ENCODE measurements around the gene UBAP2L.

The UBAP2L gene

GRCh38 chr1:154316704-154317103, 95.9 kb downstream of the UBAP2L start:
- Histone ChIP-seq H3K9me3 (ENCODE audit: low read length) (no peaks in the 10 kb centered on the region), H3K4me1 (ENCODE audit: insufficient read depth, low read length) (no peaks in the 10 kb centered on the region), H3K4me3 (ENCODE audit: low read depth in 1 of 2, low read length in 2 of 2) (no peak overlapping the region)

GRCh38 chr1:154318386-154318785, 97.6 kb downstream of the UBAP2L start:
- H3K9ac ChIP-seq (ENCODE audit: low read length), result no peak overlapping the region
- H3K27ac ChIP-seq (ENCODE audit: low read depth, low read length), result no peak overlapping the region
- no peaks in the 10 kb centered on the region for H3K9me3 ChIP-seq (ENCODE audit: low read length)
- no peaks in the 10 kb centered on the region for H3K27me3 ChIP-seq (ENCODE audit: control insufficient read depth in 1 of 2, insufficient read depth in 2 of 2, low read length in 2 of 2)
- no peaks in the 10 kb centered on the region for H3K36me3 ChIP-seq (ENCODE audit: insufficient read depth, low read length)
- H3K4me1 ChIP-seq (ENCODE audit: insufficient read depth, low read length), result no peaks in the 10 kb centered on the region
- no peak overlapping the region for H3K4me3 ChIP-seq (ENCODE audit: low read depth in 1 of 2, low read length in 2 of 2)

More at GRCh38 chr1:154316704-154317103, 95.9 kb downstream of the UBAP2L start:
- no peak overlapping the region for H3K9ac ChIP-seq (ENCODE audit: low read length)
- no peaks in the 10 kb centered on the region for H3K27me3 ChIP-seq (ENCODE audit: control insufficient read depth in 1 of 2, insufficient read depth in 2 of 2, low read length in 2 of 2)
- H3K36me3 ChIP-seq (ENCODE audit: insufficient read depth, low read length), result no peaks in the 10 kb centered on the region
- H3K27ac ChIP-seq (ENCODE audit: low read depth, low read length), result no peak overlapping the region
